LHCN-M2 (cell line): ENCODE measurements around the gene ATP8B4. TPM values are rescaled to one million over a fixed set of nuclear protein-coding genes. Genes with fewer than 3 reads are reported as not detected.
A peak's percentile ranks its signal among the peaks of the same experiment; 100 is the strongest.

Source experiments
- DNase-seq: peaks from one replicate; pipeline ENCODE4 v3.0.0-alpha.2; 2012; ENCODE audit warnings: low read depth
- total RNA-seq: library from RNA; depleted of rRNA; stranded (reverse); fragments of >200 nt; gene quantifications from 2 replicates; pipeline ENCODE4 v1.2.3, GENCODE V29; 2014

Gene ATP8B4
- total RNA-seq, 1 experiment from 2014 or later: 1.0 TPM

GRCh38 chr15:50012790-50013189 is 106.2 kb downstream of the ATP8B4 start:
- DNase-seq: no peak

DNA sequence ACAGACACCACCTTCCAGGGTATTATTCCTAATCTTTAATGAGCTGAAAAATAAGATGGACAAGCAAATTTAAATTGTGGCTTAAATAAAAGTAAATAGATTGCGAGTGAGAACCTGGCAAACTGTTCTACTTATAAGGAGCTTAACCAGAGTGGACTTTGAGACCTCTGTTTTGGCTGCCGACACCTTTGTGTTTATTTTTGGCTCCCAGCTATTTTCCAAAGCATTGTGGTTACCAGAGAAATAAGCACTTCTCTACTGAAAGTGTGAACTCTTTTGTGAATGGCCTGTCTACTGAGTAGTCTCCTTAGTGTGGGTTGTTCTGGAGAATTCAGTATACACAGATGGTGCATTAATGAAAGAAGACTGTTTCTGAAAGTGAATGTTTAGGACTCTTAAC is 109.4 kb downstream of the ATP8B4 start:
- DNase-seq: no peak

DNA sequence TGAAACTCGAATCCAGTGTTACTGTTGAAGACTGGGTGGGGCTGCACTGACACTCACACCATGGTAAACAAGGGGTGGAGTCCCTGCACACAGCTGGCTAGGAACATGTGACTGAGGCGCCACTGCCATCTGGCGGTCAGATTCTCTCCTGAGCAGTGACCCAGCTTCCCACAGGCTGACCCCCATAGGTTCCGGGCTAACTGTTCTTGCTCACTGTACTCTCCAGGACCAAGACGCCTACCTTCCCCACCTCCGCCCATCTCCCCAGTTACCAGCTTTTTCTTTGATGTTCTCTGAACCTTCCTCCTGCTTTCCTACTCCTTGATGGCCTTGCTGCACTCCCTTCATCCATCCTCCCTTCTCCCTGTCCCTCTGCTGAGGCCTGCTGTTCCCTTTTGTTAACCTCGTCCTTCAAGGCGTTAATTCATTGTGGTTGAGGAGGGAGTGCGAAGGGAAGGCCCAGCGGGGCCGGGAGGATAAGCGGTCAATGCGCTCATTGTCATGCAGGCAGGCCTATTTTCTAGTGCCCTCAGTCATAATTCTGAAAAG is 115.2 kb downstream of the ATP8B4 start:
- peak; percentile 86 for DNase-seq

DNA sequence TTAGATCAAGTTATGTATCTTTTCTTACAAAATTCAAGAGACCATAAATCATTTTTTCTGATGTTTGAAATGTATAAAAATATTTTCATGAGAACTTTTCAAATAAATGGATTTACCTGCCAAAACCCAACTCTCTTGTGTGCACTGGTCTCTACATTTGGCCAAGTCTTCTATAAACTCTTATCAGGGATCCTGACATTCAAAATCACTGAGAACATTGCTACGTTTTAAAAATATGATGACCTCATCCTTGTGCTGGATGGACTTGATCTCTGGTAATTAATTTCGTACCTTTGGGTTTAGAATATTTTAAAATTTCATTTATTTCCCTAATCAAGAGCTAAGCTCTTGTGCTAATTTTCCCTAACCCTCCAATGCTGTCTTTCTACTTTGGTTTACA is 127.4 kb downstream of the ATP8B4 start:
- no peak for DNase-seq

GRCh38 chr15:49990835-49991545 is 128.0 kb downstream of the ATP8B4 start:
- DNase-seq: no peak

GRCh38 chr15:49989498-49989897 is 129.5 kb downstream of the ATP8B4 start:
- no peak for DNase-seq

- no peak for DNase-seq
Measured at GRCh38 chr15:49988766-49989165, 130.3 kb downstream of the ATP8B4 start.

DNA sequence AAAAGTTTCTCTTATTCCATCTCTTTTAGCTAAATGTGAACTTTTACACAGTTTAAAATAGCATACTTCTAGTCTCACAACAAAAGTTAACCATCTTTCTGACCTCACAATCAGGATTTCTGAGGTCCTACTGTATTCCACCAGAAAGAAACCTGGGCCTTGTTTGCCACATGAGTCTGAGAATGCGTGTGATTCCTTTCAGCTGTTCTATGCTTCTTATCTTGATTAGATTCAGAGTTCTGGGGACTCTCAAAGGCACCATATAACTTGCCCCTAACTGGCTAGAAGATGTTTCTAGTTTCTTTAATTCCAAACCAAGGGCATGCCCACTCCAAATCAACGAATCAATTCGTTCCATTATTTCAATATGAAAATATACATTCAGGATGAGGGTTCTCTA is 131.1 kb downstream of the ATP8B4 start:
- no peak for DNase-seq

- peak; percentile 18 for DNase-seq
Measured at GRCh38 chr15:49987198-49987785, 131.7 kb downstream of the ATP8B4 start.

GRCh38 chr15:49986326-49986725 is 132.7 kb downstream of the ATP8B4 start:
- no peak for DNase-seq

- DNase-seq: no peak
Measured at GRCh38 chr15:49985463-49985862, 133.6 kb downstream of the ATP8B4 start.

DNA sequence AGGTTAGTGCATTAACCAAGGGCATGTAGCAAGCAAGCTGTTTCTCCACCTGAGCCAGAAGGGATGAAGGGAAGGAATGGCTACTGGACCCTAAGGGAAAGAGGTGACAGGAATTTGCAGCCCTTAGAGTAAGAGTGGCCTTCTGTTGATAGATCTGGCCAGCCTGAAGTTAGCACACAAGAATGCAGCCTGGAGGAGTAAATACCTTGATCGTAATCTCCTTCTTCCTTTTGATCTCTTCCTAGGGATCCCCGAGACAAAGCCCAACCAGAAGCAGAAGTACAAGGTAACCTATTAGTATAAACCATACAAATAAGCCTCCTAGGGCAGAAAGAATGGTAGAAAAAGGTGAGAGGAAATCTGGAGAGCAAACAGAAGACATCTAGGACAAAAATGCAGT is 134.6 kb downstream of the ATP8B4 start:
- DNase-seq: no peak

GRCh38 chr15:49982584-49982983 is 136.4 kb downstream of the ATP8B4 start:
- no peak for DNase-seq

DNA sequence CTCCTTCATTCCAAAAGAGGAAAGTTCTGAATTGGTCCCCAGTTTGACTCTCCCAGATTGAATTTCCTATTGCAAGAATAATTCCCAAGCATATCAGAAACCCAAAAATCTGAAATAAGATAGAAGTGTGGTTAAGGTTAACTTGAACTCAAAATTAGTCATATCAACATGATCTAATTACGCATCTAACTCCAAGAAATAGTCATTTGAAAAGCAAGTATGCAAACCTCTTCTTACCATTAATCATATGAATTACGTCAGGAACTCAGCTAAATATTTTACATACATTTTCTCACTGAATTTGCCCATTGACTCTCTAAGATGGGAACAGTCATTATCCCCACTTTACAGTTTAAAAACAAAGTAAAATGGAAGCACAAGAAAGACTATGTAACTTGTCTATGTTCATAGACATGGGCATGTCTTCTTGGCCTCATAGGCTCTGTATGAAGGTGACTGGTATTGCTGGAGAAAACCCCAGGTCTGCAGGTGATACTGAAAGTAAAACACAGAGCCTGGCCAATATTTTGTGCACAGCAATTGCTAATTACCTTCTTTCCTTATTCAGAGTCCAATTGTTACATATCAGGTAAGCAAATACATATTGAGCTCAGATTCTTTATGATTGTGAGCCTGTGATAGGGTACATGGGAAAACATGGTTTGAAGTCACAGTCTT is 139.2 kb downstream of the ATP8B4 start:
- no peak for DNase-seq

- no peak for DNase-seq
Measured at GRCh38 chr15:49978121-49978520, 140.9 kb downstream of the ATP8B4 start.

- no peak for DNase-seq
Measured at GRCh38 chr15:49977306-49977705, 141.7 kb downstream of the ATP8B4 start.

DNA sequence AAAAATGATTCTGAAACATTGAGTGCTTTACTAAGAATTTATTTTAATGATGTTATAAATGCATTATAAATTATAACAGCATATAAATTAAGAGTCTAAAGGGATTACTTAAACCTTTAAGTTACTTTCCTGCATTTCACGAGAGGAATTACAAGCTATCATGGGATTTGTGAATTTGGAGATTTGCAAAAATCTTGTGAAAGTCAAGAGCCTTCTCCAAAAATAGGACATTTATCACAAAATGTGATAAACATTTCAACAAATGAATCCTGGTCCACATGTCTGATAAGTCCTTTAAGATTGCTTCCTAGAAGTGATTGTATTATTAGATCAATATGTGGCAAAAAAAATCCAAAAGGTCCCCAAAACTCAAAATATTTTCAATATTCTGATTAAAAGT is 154.5 kb downstream of the ATP8B4 start:
- no peak for DNase-seq

DNA sequence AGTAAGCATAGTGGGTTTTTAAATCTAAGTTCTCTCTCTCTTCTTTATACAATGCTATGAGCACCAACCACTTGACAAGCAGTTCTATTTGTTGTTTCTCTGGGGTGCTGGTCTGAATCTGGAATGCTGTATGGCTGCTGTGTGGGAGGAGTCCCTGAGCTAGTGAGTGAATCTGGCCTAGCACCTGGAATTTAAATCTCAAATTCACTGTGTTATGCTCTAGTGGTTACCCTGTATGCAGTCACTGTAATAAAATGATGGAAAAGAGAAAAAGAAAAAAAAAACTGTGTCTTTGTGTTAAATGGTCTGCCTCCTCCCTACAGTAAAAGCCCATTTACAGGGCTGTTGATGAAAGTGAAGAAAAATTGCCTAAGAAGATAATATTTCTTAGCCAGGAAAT is 155.0 kb downstream of the ATP8B4 start:
- DNase-seq: no peak

- peak; percentile 18 for DNase-seq
Measured at GRCh38 chr15:49963033-49963772, 155.8 kb downstream of the ATP8B4 start.

- DNase-seq: no peak
Measured at GRCh38 chr15:49962044-49962602, 156.9 kb downstream of the ATP8B4 start.

DNA sequence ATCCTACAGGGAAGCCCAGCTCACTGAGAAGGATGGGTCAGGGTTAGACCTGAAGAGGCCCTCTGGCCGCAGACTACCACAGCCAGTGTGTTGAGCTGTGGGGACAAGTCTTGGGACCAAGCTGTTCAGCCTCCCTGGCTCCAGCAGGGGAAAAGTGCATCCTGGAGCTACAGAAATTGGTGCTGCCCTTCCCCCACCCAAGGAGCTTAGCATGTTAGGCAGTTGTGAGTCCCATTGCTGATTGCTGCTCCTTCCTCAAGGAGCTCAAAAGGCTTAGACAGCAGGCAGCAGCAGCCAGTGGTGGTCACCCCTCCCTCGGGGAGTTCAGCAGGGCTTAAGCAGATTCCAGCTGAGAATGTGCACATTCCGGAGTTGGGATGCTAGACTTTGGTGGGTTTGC is 165.6 kb downstream of the ATP8B4 start:
- no peak for DNase-seq

- no peak for DNase-seq
Measured at GRCh38 chr15:49946681-49947080, 172.4 kb downstream of the ATP8B4 start.
